ENCODE data around the gene MAGI3. TPM values are rescaled to one million over a fixed set of nuclear protein-coding genes. Genes with fewer than 3 reads are reported as not detected.
"Not testable (repeated sequence)": the region's sequence is repeated elsewhere in the genome, so short reads cannot be mapped to it uniquely, and the experiment has no call there.

The MAGI3 gene
- total and polyA plus RNA-seq, 4 donors: 3.0 to 28.8 (median 7.5) TPM

GRCh38 chr1:113604466-113604865 lies 214.2 kb downstream of the MAGI3 start:
- H3K4me1 ChIP-seq (ENCODE audit: control insufficient read depth in 4 of 4, insufficient read depth in 4 of 4, low read length in 3 of 4); DNase-seq (ENCODE audit: low spot score); H3K4me3 ChIP-seq (ENCODE audit: low read depth in 1 of 3, low read length in 3 of 3); H3K9ac ChIP-seq (ENCODE audit: low read depth in 1 of 2, low read length in 2 of 2); H3K9me3 ChIP-seq (ENCODE audit: control insufficient read depth in 4 of 4, low read length in 3 of 4); H3K27ac ChIP-seq (ENCODE audit: low read depth in 1 of 2, low read length in 2 of 2); H3K27me3 ChIP-seq (ENCODE audit: control insufficient read depth in 4 of 4, insufficient read depth in 4 of 4, low read length in 3 of 4); H3K36me3 ChIP-seq (ENCODE audit: control insufficient read depth in 4 of 4, insufficient read depth in 3 of 4, low read depth in 1 of 4, low read length in 3 of 4): not testable (repeated sequence)
- WGBS: 98% methylated on average over 5 of the region's 5 CpGs

DNA sequence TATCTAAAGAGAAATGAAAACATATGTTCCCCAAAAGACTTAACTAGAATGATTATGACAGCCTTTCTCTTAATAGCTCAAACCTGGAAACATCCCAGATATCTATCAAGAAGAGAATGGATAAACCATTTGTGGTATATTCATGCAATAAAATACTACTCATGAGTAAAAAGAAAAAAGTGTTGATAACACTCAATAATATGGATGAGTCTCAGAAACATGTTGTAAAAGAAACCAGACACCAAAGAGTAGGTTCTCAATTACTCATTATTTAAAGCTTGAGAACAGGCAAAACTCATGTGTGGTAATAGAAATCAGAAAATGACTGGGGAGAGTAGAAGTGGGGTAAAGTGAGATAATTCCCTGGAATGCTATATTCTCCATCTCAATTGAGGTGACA lies 214.8 kb downstream of the MAGI3 start:
- DNase-seq (ENCODE audit: low spot score): no peak
- Histone ChIP-seq H3K9me3 (ENCODE audit: control insufficient read depth in 4 of 4, low read length in 3 of 4) (no peaks in the 10 kb centered on the region), H3K4me3 (ENCODE audit: low read depth in 1 of 3, low read length in 3 of 3) (no peak overlapping the region), H3K36me3 (ENCODE audit: control insufficient read depth in 4 of 4, insufficient read depth in 3 of 4, low read depth in 1 of 4, low read length in 3 of 4) (peaks cover 0 to 7% (median under 1%) of the 10 kb centered on the region in 4 donors), H3K27me3 (ENCODE audit: control insufficient read depth in 4 of 4, insufficient read depth in 4 of 4, low read length in 3 of 4) (no peaks in the 10 kb centered on the region), H3K27ac (ENCODE audit: low read depth in 1 of 2, low read length in 2 of 2) (no peak overlapping the region), H3K9ac (ENCODE audit: low read depth in 1 of 2, low read length in 2 of 2) (no peak overlapping the region), H3K4me1 (ENCODE audit: control insufficient read depth in 4 of 4, insufficient read depth in 4 of 4, low read length in 3 of 4) (no peaks in the 10 kb centered on the region)
- no peak for TF ChIP-seq REST (IDR thresholded peaks at IDR 0.05)
- TF ChIP-seq EGR1 (IDR thresholded peaks at IDR 0.05; ENCODE audit: low read depth in 2 of 2): no peak
- no peak for TF ChIP-seq MAX (IDR thresholded peaks at IDR 0.05)
- no peak for TF ChIP-seq FOXA1 (IDR thresholded peaks at IDR 0.05)
- TF ChIP-seq ZBTB33 (IDR thresholded peaks at IDR 0.05): no peak
- TF ChIP-seq, protein P1, sequence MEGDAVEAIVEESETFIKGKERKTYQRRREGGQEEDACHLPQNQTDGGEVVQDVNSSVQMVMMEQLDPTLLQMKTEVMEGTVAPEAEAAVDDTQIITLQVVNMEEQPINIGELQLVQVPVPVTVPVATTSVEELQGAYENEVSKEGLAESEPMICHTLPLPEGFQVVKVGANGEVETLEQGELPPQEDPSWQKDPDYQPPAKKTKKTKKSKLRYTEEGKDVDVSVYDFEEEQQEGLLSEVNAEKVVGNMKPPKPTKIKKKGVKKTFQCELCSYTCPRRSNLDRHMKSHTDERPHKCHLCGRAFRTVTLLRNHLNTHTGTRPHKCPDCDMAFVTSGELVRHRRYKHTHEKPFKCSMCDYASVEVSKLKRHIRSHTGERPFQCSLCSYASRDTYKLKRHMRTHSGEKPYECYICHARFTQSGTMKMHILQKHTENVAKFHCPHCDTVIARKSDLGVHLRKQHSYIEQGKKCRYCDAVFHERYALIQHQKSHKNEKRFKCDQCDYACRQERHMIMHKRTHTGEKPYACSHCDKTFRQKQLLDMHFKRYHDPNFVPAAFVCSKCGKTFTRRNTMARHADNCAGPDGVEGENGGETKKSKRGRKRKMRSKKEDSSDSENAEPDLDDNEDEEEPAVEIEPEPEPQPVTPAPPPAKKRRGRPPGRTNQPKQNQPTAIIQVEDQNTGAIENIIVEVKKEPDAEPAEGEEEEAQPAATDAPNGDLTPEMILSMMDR (IDR thresholded peaks at IDR 0.05; ENCODE audit: low read depth, low read length, missing input control): no peak
- no peak for TF ChIP-seq HNF4G (IDR thresholded peaks at IDR 0.05)
- TF ChIP-seq JUND (IDR thresholded peaks at IDR 0.05): no peak
- TF ChIP-seq, protein P2, sequence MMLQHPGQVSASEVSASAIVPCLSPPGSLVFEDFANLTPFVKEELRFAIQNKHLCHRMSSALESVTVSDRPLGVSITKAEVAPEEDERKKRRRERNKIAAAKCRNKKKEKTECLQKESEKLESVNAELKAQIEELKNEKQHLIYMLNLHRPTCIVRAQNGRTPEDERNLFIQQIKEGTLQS (IDR thresholded peaks at IDR 0.05): no peak
- TF ChIP-seq RAD21 (IDR thresholded peaks at IDR 0.05): no peak
- TF ChIP-seq NR2F2 (IDR thresholded peaks at IDR 0.05): no peak
- no peak for TF ChIP-seq HNF4A (conservative IDR thresholded peaks at IDR 0.05)
- TF ChIP-seq TAF1 (conservative IDR thresholded peaks at IDR 0.05): no peak
- TF ChIP-seq GABPA (IDR thresholded peaks at IDR 0.05 in 1 of 2, conservative IDR thresholded peaks at IDR 0.05 in 1 of 2): no peak
- TF ChIP-seq RXRA (IDR thresholded peaks at IDR 0.05): no peak
- TF ChIP-seq SP1 (IDR thresholded peaks at IDR 0.05): no peak

Data from liver (tissue), 9 donors.